Suprapubic skin (tissue), 3 donors: Measurements from ENCODE around the gene ACAP3.

Experiments used
- POLR2A ChIP-seq, 2 donors: fragments of 450-650 bp; IDR thresholded peaks; one replicate each; pipeline ENCODE4 v1.6.1; 2017; ENCODE audit warnings: antibody characterized with exemption in 2 of 2, mild to moderate bottlenecking in 2 of 2, moderate library complexity in 2 of 2
- TF ChIP-seq, protein P1 (sequence below), 2 donors: fragments of 200-600 bp in 1 of 2; fragments of 450-650 bp in 1 of 2; sonication (generic) in 1 of 2; IDR thresholded peaks; one replicate each; pipeline ENCODE4 v1.5.1; 2016 to 2019; ENCODE audit warnings: antibody characterized with exemption in 2 of 2, mild to moderate bottlenecking in 1 of 2, moderate library complexity in 1 of 2

DNA sequence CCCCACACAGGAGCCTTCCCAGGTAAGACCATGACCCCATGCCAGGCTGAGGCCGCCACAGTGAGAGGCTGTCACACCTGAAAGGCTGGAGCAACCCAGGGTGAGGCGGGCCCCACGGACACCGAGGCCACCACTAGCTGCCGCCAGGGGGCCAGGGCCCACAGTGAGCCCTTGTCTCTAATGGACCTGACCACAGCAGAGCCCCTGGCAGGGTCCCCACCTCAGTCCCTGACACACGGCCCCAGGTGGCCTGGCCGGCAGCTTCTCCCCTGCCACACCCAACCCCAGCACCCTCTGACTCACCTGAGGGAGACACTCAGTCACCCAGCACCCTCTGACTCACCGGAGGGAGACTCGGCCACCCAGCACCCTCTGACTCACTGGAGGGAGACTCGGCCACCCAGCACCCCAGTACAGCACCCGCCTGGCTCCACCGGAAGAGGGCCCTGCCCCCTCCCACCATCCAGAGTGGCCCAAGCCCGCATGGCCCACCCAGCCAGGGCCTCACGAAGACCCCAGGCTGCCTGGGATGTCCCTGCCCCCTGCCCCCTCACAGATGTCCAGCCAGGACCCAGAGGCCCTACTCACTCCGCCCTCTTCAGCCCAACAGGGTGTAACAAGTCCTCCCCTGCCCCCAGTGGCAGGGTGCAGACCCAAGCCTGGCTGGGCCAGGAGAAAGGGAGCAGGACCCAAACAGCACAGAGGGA lies 37.1 kb upstream of the ACAP3 start:
- TF ChIP-seq POLR2A (IDR thresholded peaks at IDR 0.05): no peak
- TF ChIP-seq, protein P1, sequence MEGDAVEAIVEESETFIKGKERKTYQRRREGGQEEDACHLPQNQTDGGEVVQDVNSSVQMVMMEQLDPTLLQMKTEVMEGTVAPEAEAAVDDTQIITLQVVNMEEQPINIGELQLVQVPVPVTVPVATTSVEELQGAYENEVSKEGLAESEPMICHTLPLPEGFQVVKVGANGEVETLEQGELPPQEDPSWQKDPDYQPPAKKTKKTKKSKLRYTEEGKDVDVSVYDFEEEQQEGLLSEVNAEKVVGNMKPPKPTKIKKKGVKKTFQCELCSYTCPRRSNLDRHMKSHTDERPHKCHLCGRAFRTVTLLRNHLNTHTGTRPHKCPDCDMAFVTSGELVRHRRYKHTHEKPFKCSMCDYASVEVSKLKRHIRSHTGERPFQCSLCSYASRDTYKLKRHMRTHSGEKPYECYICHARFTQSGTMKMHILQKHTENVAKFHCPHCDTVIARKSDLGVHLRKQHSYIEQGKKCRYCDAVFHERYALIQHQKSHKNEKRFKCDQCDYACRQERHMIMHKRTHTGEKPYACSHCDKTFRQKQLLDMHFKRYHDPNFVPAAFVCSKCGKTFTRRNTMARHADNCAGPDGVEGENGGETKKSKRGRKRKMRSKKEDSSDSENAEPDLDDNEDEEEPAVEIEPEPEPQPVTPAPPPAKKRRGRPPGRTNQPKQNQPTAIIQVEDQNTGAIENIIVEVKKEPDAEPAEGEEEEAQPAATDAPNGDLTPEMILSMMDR (IDR thresholded peaks at IDR 0.05): peak in 1 of 2 donors; percentile 13
